ENCODE measurements around the gene GPER1.

DNA sequence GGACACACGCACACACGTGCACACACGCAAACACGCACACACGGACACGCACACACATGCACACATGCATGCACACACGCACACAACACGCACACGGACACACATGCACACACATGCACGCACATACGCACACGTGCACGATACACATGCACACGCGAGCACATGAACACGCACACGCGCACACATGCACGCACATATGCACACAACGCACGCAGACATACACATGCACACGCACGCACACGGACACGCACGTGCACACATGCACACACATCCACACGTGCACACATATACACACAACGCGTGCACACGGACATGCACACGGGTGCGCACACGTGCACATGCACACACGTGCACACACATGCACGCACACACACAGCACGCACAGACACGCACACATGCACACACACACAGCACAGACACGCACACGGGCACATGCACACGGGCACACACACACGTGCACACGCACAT lies 17.3 kb upstream of the GPER1 start:
- no peak for TF ChIP-seq POLR2A (IDR thresholded peaks at IDR 0.05; ENCODE audit: low read length)
- no peak for TF ChIP-seq GATA1 (IDR thresholded peaks at IDR 0.05; ENCODE audit: low read depth, low read length)

Measured in erythroblast (primary cell).